Measurements from ENCODE around the gene TCF4. TPM values are rescaled to one million over a fixed set of nuclear protein-coding genes. Genes with fewer than 3 reads are reported as not detected.

TCF4 gene
- total RNA-seq, 2 experiments from 2014 or later = 75.9 to 76.0 TPM

- POLR2A ChIA-PET = interaction anchor here (0.5 kb wide), 1 partner anchor 1812 kb away, joined by 3 read pairs; no protein-coding TSS in a partner anchor
- no peak overlapping the region for H3K4me3 ChIP-seq (ENCODE audit: low read depth, low read length, poor library complexity, severe bottlenecking)
- intact Hi-C loops (cut with micrococcal nuclease; ENCODE audit: unreplicated experiment) = no loop called here
- H4K20me1 ChIP-seq (ENCODE audit: insufficient read depth, low read length) = no peaks in the 10 kb centered on the region
- no TSS peak for BruUV-seq (replicated peaks)
- H2AFZ ChIP-seq (ENCODE audit: low read length) = no peak overlapping the region
- no peak overlapping the region for H3K4me2 ChIP-seq (ENCODE audit: low read length)
- no peak for DNase-seq (ENCODE audit: low spot score)
- H3K27ac ChIP-seq (ENCODE audit: low read depth, low read length, poor library complexity, severe bottlenecking) = no peak overlapping the region
- TF ChIP-seq CTCF (conservative IDR thresholded peaks at IDR 0.05; ENCODE audit: low read length) = no peak
- no peak for TF ChIP-seq EZH2phosphoT487 (IDR thresholded peaks at IDR 0.05; ENCODE audit: borderline replicate concordance, low read depth, low read length)
- H3K9me3 ChIP-seq (ENCODE audit: low read length) = no peaks in the 10 kb centered on the region
- no peaks in the 10 kb centered on the region for H3K36me3 ChIP-seq (ENCODE audit: insufficient read depth, low read length)
- no peaks in the 10 kb centered on the region for H3K9me2 ChIP-seq (ENCODE audit: insufficient read depth, low read length)
- no peaks in the 10 kb centered on the region for H3K4me1 ChIP-seq (ENCODE audit: insufficient read depth, low read length, poor library complexity, severe bottlenecking)
- H3K79me2 ChIP-seq (ENCODE audit: insufficient read depth, low read depth, low read length) = no peaks in the 10 kb centered on the region
- CTCF ChIA-PET (ENCODE audit: unreplicated experiment) = no interaction called here
Measured at GRCh38 chr18:55296115-55296514, 291.9 kb downstream of the TCF4 start.

- no peak overlapping the region for H2AFZ ChIP-seq (ENCODE audit: low read length)
- H3K36me3 ChIP-seq (ENCODE audit: insufficient read depth, low read length) = no peaks in the 10 kb centered on the region
- ChIA-PET CTCF (ENCODE audit: unreplicated experiment) (no interaction called here), POLR2A (no interaction called here)
- TF ChIP-seq EZH2phosphoT487 (IDR thresholded peaks at IDR 0.05; ENCODE audit: borderline replicate concordance, low read depth, low read length) = no peak
- no peak for TF ChIP-seq CTCF (conservative IDR thresholded peaks at IDR 0.05; ENCODE audit: low read length)
- no peak overlapping the region for H3K4me2 ChIP-seq (ENCODE audit: low read length)
- H3K4me3 ChIP-seq (ENCODE audit: low read depth, low read length, poor library complexity, severe bottlenecking) = no peak overlapping the region
- no peaks in the 10 kb centered on the region for H3K4me1 ChIP-seq (ENCODE audit: insufficient read depth, low read length, poor library complexity, severe bottlenecking)
- H3K9me3 ChIP-seq (ENCODE audit: low read length) = no peaks in the 10 kb centered on the region
- intact Hi-C loops (cut with micrococcal nuclease; ENCODE audit: unreplicated experiment) = no loop called here
- H4K20me1 ChIP-seq (ENCODE audit: insufficient read depth, low read length) = 0 out of 2 replicates have a peak, but pooled peaks cover 9% of the 10 kb centered on the region
- no peak for DNase-seq (ENCODE audit: low spot score)
- H3K27ac ChIP-seq (ENCODE audit: low read depth, low read length, poor library complexity, severe bottlenecking) = no peak overlapping the region
- H3K9me2 ChIP-seq (ENCODE audit: insufficient read depth, low read length) = no peaks in the 10 kb centered on the region
- H3K79me2 ChIP-seq (ENCODE audit: insufficient read depth, low read depth, low read length) = no peaks in the 10 kb centered on the region
- no TSS peak for BruUV-seq (replicated peaks)
Measured at GRCh38 chr18:55290898-55291297, 297.1 kb downstream of the TCF4 start.

DNA sequence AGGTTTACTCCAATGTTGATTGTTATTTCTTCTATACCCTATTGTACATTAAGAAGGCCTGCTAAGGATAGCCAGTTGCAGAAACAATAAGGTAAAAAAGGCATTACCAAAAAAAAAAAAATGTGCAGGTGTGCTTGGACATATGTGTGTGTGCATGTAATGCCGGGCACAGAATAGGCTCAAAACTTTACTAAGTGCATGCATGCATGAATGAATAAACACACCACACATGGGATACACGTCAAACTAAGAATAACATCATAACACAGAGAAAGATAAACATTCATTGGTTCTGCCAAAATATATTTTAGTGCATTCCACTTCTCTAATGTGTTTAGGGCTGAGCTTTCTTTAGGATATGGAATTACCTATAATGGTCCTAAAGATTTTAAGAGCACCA, 298.2 kb downstream of the TCF4 start:
- CTCF ChIA-PET (ENCODE audit: unreplicated experiment) = no interaction called here
- intact Hi-C loops (cut with micrococcal nuclease; ENCODE audit: unreplicated experiment) = no loop called here
- no peaks in the 10 kb centered on the region for H3K36me3 ChIP-seq (ENCODE audit: insufficient read depth, low read length)

More for the DNA sequence above, 298.2 kb downstream of the TCF4 start:
- Histone ChIP-seq H3K27ac (ENCODE audit: low read depth, low read length, poor library complexity, severe bottlenecking) (no peak overlapping the region), H2AFZ (ENCODE audit: low read length) (no peak overlapping the region), H4K20me1 (ENCODE audit: insufficient read depth, low read length) (0 out of 2 replicates have a peak, but pooled peaks cover 9% of the 10 kb centered on the region), H3K9me2 (ENCODE audit: insufficient read depth, low read length) (no peaks in the 10 kb centered on the region), H3K4me2 (ENCODE audit: low read length) (no peak overlapping the region), H3K4me1 (ENCODE audit: insufficient read depth, low read length, poor library complexity, severe bottlenecking) (no peaks in the 10 kb centered on the region), H3K9me3 (ENCODE audit: low read length) (no peaks in the 10 kb centered on the region), H3K4me3 (ENCODE audit: low read depth, low read length, poor library complexity, severe bottlenecking) (no peak overlapping the region), H3K79me2 (ENCODE audit: insufficient read depth, low read depth, low read length) (no peaks in the 10 kb centered on the region)
- TF ChIP-seq CTCF (conservative IDR thresholded peaks at IDR 0.05; ENCODE audit: low read length) = no peak
- TF ChIP-seq EZH2phosphoT487 (IDR thresholded peaks at IDR 0.05; ENCODE audit: borderline replicate concordance, low read depth, low read length) = no peak
- POLR2A ChIA-PET = interaction anchor here (0.5 to 0.7 kb wide), 2 partner anchors 62 to 423 kb away, joined by 3 read pairs; no protein-coding TSS in a partner anchor
- BruUV-seq (replicated peaks) = no TSS peak
- DNase-seq (ENCODE audit: low spot score) = no peak

All from OCI-LY7 (cell line).